ENCODE measurements around the gene SLMAP. TPM values are rescaled to one million over a fixed set of nuclear protein-coding genes. Genes with fewer than 3 reads are reported as not detected.

The SLMAP gene
- total RNA-seq, 2 donors from 2014 or later = 221 to 239 TPM

GRCh38 chr3:57918123-57918837 is 162.2 kb downstream of the SLMAP start:
- Histone ChIP-seq H3K36me3 (peaks cover 52% of the 10 kb centered on the region), H3K27me3 (replicated peaks; ENCODE audit: insufficient read depth) (no peaks in the 10 kb centered on the region), H3K4me1 (ENCODE audit: control insufficient read depth in 1 of 2, low read depth in 2 of 2) (peaks cover 21 to 58% of the 10 kb centered on the region in 2 donors), H3K4me3 (no peak overlapping the region), H3K27ac (peak overlapping the region; percentile 40 to 45), H3K9me3 (no peaks in the 10 kb centered on the region)
- ATAC-seq (ENCODE audit: insufficient number of reproducible peaks, low FRiP score, low read depth) (no peak), DNase-seq (ENCODE audit: low spot score) (no peak)
- no peak for TF ChIP-seq CTCF (IDR thresholded peaks at IDR 0.05)

DNA sequence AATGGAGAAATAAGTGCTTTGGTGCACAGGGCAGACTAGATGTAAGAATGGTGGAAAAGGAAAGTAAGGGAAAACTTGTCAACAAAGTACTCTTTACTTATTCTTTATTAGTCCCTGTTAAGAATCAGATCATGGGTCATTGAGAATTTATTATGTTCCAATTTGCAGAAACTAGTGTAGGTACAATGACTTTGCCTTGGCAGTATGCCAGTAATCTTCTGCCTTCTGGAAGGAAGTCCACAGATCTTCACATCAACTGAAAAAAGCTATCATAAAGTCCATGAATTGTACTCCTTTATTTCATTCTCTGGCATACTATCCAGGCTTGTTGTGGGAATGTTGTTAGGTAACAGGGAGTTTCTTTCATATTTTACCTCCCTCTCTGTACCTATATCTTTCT is 163.9 kb downstream of the SLMAP start:
- TF ChIP-seq CTCF (IDR thresholded peaks at IDR 0.05) = no peak
- Histone ChIP-seq H3K27me3 (replicated peaks; ENCODE audit: insufficient read depth) (no peaks in the 10 kb centered on the region), H3K9me3 (no peaks in the 10 kb centered on the region), H3K4me3 (no peak overlapping the region), H3K4me1 (ENCODE audit: control insufficient read depth in 1 of 2, low read depth in 2 of 2) (peaks cover 18 to 63% of the 10 kb centered on the region in 2 donors), H3K27ac (peak overlapping the region; percentile 37 to 52), H3K36me3 (peaks cover 43% of the 10 kb centered on the region)
- no peak for ATAC-seq (ENCODE audit: insufficient number of reproducible peaks, low FRiP score, low read depth)
- no peak for DNase-seq (ENCODE audit: low spot score)

GRCh38 chr3:57923101-57923500 is 167.0 kb downstream of the SLMAP start:
- DNase-seq (ENCODE audit: low spot score) = no peak
- H3K27ac ChIP-seq = peak overlapping the region; percentile 4 to 52
- no peak for ATAC-seq (ENCODE audit: insufficient number of reproducible peaks, low FRiP score, low read depth)
- H3K4me1 ChIP-seq (ENCODE audit: control insufficient read depth in 1 of 2, low read depth in 2 of 2) = peaks cover 32 to 73% of the 10 kb centered on the region in 2 donors
- peaks cover 38% of the 10 kb centered on the region for H3K36me3 ChIP-seq
- H3K9me3 ChIP-seq = no peaks in the 10 kb centered on the region
- no peak overlapping the region for H3K4me3 ChIP-seq
- no peaks in the 10 kb centered on the region for H3K27me3 ChIP-seq (replicated peaks; ENCODE audit: insufficient read depth)
- no peak for TF ChIP-seq CTCF (IDR thresholded peaks at IDR 0.05)

DNA sequence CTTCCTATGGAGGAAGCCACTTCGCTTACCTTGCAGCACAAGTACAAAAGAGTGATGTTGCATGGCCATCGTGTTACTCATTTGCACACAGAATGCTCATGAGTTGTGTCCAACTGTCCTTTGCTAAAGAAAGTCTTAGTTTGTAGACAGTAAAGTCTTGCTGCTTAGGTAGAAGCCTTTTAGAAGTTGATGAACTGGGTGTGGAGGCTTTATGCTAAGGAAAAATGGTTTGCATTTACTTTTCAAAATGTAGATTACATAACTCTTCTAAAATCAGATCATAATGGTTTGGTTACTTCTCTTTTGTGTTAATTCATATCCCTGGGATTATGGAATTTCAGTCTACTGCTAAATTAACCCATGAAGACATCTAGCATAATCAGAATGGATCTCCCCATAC is 167.6 kb downstream of the SLMAP start:
- Histone ChIP-seq H3K27ac (no peak overlapping the region), H3K36me3 (peaks cover 36% of the 10 kb centered on the region), H3K4me1 (ENCODE audit: control insufficient read depth in 1 of 2, low read depth in 2 of 2) (peaks cover 37 to 73% of the 10 kb centered on the region in 2 donors), H3K4me3 (no peak overlapping the region), H3K27me3 (replicated peaks; ENCODE audit: insufficient read depth) (no peaks in the 10 kb centered on the region), H3K9me3 (no peaks in the 10 kb centered on the region)
- ATAC-seq (ENCODE audit: insufficient number of reproducible peaks, low FRiP score, low read depth) (no peak), DNase-seq (ENCODE audit: low spot score) (no peak)
- no peak for TF ChIP-seq CTCF (IDR thresholded peaks at IDR 0.05)

DNA sequence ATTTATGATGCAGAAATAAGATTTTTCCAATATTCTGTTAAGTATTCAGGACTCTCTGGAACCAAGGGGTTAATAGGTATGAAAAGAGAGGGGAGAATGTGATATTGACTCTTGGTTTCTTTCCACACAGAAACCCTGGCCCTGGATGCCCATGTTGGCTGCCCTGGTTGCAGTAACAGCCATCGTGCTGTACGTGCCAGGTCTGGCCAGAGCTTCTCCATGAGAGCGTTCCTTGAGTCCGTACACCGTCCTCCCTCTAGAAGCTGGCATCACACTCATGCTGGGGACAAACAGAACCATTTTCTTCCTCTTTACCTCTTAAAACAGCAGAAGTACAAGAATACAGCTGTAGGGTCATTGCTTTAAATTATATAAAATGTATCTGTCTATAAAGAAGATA is 171.1 kb downstream of the SLMAP start:
- ATAC-seq (ENCODE audit: insufficient number of reproducible peaks, low FRiP score, low read depth) = no peak
- H3K4me1 ChIP-seq (ENCODE audit: control insufficient read depth in 1 of 2, low read depth in 2 of 2) = peaks cover 29 to 63% of the 10 kb centered on the region in 2 donors
- peak overlapping the region; percentile 42 to 49 for H3K27ac ChIP-seq
- no peak for DNase-seq (ENCODE audit: low spot score)
- no peak for TF ChIP-seq CTCF (IDR thresholded peaks at IDR 0.05)
- H3K27me3 ChIP-seq (replicated peaks; ENCODE audit: insufficient read depth) = no peaks in the 10 kb centered on the region
- H3K9me3 ChIP-seq = no peaks in the 10 kb centered on the region
- H3K4me3 ChIP-seq = no peak overlapping the region
- peaks cover 23% of the 10 kb centered on the region for H3K36me3 ChIP-seq
